HEK293T (cell line): Measurements from ENCODE around the gene GJD2.

ENCODE experiments used
- ARNT ChIP-seq: fragments of 450-650 bp; IDR thresholded peaks from 2 replicates; pipeline ENCODE4 v1.6.1; 2017; ENCODE audit warnings: mild to moderate bottlenecking
- BHLHE40 ChIP-seq: fragments of 450-650 bp; IDR thresholded peaks from 2 replicates; pipeline ENCODE4 v1.6.1; 2016; ENCODE audit warnings: mild to moderate bottlenecking, moderate library complexity, borderline replicate concordance
- FOXA1 ChIP-seq: fragments of 450-650 bp; IDR thresholded peaks from 2 replicates; pipeline ENCODE4 v1.6.1; 2016; ENCODE audit warnings: mild to moderate bottlenecking
- FOXK2 ChIP-seq: fragments of 450-650 bp; IDR thresholded peaks from 2 replicates; pipeline ENCODE4 v1.6.1; 2016; ENCODE audit warnings: mild to moderate bottlenecking
- FOXM1 ChIP-seq: fragments of 450-650 bp; IDR thresholded peaks from 2 replicates; pipeline ENCODE4 v1.6.1; 2017; ENCODE audit warnings: mild to moderate bottlenecking, borderline replicate concordance
- HDGF ChIP-seq: fragments of 450-650 bp; IDR thresholded peaks from 2 replicates; pipeline ENCODE4 v1.6.1; 2017; ENCODE audit warnings: antibody characterized with exemption, borderline replicate concordance
- LEF1 ChIP-seq: fragments of 450-650 bp; IDR thresholded peaks from 2 replicates; pipeline ENCODE4 v1.6.1; 2017; ENCODE audit warnings: mild to moderate bottlenecking, borderline replicate concordance
- NFRKB ChIP-seq: fragments of 450-650 bp; IDR thresholded peaks from 2 replicates; pipeline ENCODE4 v1.6.1; 2016; ENCODE audit warnings: mild to moderate bottlenecking, moderate library complexity
- PKNOX1 ChIP-seq: fragments of 450-650 bp; IDR thresholded peaks from 2 replicates; pipeline ENCODE4 v1.6.1; 2016
- SP1 ChIP-seq: fragments of 450-650 bp; IDR thresholded peaks from 2 replicates; pipeline ENCODE4 v1.6.1; 2017
- TARDBP ChIP-seq: fragments of 450-650 bp; IDR thresholded peaks from 2 replicates; pipeline ENCODE4 v1.6.1; 2016
- ZNF384 ChIP-seq: fragments of 450-650 bp; IDR thresholded peaks from 2 replicates; pipeline ENCODE4 v1.6.1; 2016

GRCh38 chr15:34773013-34773412 is 18.2 kb upstream of the GJD2 start:
- no peak for TF ChIP-seq SP1
- TF ChIP-seq NFRKB, result no peak
- no peak for TF ChIP-seq HDGF
- TF ChIP-seq BHLHE40, result no peak
- TF ChIP-seq FOXM1, result no peak
- no peak for TF ChIP-seq TARDBP
- no peak for TF ChIP-seq PKNOX1
- TF ChIP-seq LEF1, result no peak
- no peak for TF ChIP-seq FOXA1
- TF ChIP-seq ZNF384, result no peak
- no peak for TF ChIP-seq FOXK2
- no peak for TF ChIP-seq ARNT
